Heart right ventricle (tissue), 16 donors: ENCODE data around the gene STARD3NL. TPM values are rescaled to one million over a fixed set of nuclear protein-coding genes. Genes with fewer than 3 reads are reported as not detected.
"Not testable (repeated sequence)": the region's sequence is repeated elsewhere in the genome, so short reads cannot be mapped to it uniquely, and the experiment has no call there.

Experiments used
- ATAC-seq, 8 donors: fragments of 200-7000 bp; cut with Tn5 transposase; one replicate each; pipeline ENCODE4 v1.9.1; 2020; ENCODE audit warnings: mild to moderate bottlenecking in 8 of 8, moderate library complexity in 8 of 8, moderate number of reproducible peaks in 1 of 8
- DNase-seq, 2 donors: peaks; one replicate each; pipeline ENCODE4 v3.0.0-alpha.2; 2020
- H3K27ac ChIP-seq, 10 donors: fragments of 200-600 bp; sonication (generic) in 2 of 10; one replicate each; pipeline versions ENCODE4 v1.5.0 to v1.8.0; 2020 to 2022; ENCODE audit warnings: mild to moderate bottlenecking in 3 of 10
- H3K27me3 ChIP-seq, 7 donors: fragments of 200-600 bp; one replicate each; pipeline ENCODE4 v1.8.0; 2021 to 2022; ENCODE audit warnings: mild to moderate bottlenecking in 2 of 7
- H3K36me3 ChIP-seq, 9 donors: fragments of 200-600 bp; sonication (generic) in 1 of 9; one replicate each; pipeline versions ENCODE4 v1.5.0 to v1.8.0; 2020 to 2022; ENCODE audit warnings: mild to moderate bottlenecking in 2 of 9
- H3K4me1 ChIP-seq, 9 donors: fragments of 200-600 bp; sonication (generic) in 1 of 9; one replicate each; pipeline versions ENCODE4 v1.5.0 to v1.8.0; 2020 to 2022; ENCODE audit warnings: mild to moderate bottlenecking in 4 of 9
- H3K4me3 ChIP-seq, 10 donors: fragments of 200-600 bp; sonication (generic) in 2 of 10; one replicate each; pipeline versions ENCODE4 v1.5.0 to v1.8.0; 2020 to 2022; ENCODE audit warnings: mild to moderate bottlenecking in 7 of 10, moderate library complexity in 2 of 10
- H3K9me3 ChIP-seq, 11 donors: fragments of 200-600 bp in 10 of 11; sonication (generic) in 2 of 11; one replicate each; pipeline versions ENCODE4 v1.5.0 to v1.8.0; 2013 to 2022; ENCODE audit warnings: mild to moderate bottlenecking in 2 of 11, control low read depth in 1 of 11, moderate library complexity in 1 of 11
- CTCF ChIP-seq, 9 donors: fragments of 200-600 bp; sonication (generic) in 2 of 9; IDR thresholded peaks; one replicate each; pipeline versions ENCODE4 v1.5.0 to v1.8.0; 2021 to 2022; ENCODE audit warnings: antibody characterized with exemption in 9 of 9, mild to moderate bottlenecking in 5 of 9, moderate library complexity in 1 of 9
- WGBS, 2 donors: extraction: QIAGEN DNeasy Blood & Tissue Kit; methylation state at CpG; one replicate each; pipeline ENCODE4 v1.1.7; 2013; ENCODE audit warnings: inconsistent platforms in 1 of 2; 5-methylcytosine and 5-hydroxymethylcytosine counted together
- intact Hi-C, 10 donors: fragments of 100-400 bp; cut with DNase I; formaldehyde crosslinking; loops; one replicate each; pipeline versions ENCODE4 v1.11.1 to v1.14.2; 2022
- polyA plus RNA-seq, 2 donors: library from polyadenylated mRNA; stranded (reverse); fragments of 200-250 nt; gene quantifications; one replicate each; pipeline ENCODE4 v1.2.3, GENCODE V29; 2013
- total RNA-seq, 10 donors: library from RNA; stranded (reverse); fragmentation: NEBNext Ultra II Directional in 3 of 10; extraction: Animal tissue kit (Norgen Biotek cat#: 25700) in 3 of 10; gene quantifications; one replicate each; pipeline versions ENCODE4 v1.2.1 to v1.2.4, GENCODE V29; 2021 to 2023
- donor health status: Arrhythmogenic right ventricular cardiomyopathy.
- donor health status: ischemic (EF 13 %, LVEDD 7.1; RV severe dilation, severe dysfunction).
- donor health status: healthy with polysubstance abuse.
- donor health status: DM: no; HTN: yes; CAD: no.
- donor health status: DM: no; HTN: no; CAD: no.
- donor health status: ischemic (EF 25% LVEDD 6.9; RV normal size, moderate dysfunction).
- donor health status: ischemic (EF 25% LVEDD 5.7; RV mildly dilated, moderate dysfunction).
- donor health status: healthy.
- donor health status: DM: yes; HTN: yes; CAD: no.
- donor health status: Ischemic cardiomyopathy.
- donor health status: ischemic (EF 35%, LVEDD 5.7; RV mildly dilated, moderate dysfunction).
- donor health status: nonischemic (EF 11% LVEDD 7.7; RV severe dilation, severe dysfunction).
- donor health status: DM: yes; HTN: yes; CAD: no.
- donor health status: PGD.
- donor health status: ischemic (EF 29% LVEDD 5.4; RV normal size, mild dysfunction).
- donor health status: nonischemic (EF 23%, LVEDD 6.1; RV moderate dilation, normal function).

STARD3NL gene
- total and polyA plus RNA-seq, 12 donors = 11.9 to 29.3 (median 24.1) TPM

GRCh38 chr7:38248069-38248567 is 70.1 kb downstream of the STARD3NL start:
- intact Hi-C loops = no loop called here
- 83 to 92% methylated on average over 5 of the region's 5 CpGs for WGBS, 2 donors
- H3K4me3 ChIP-seq = no peak overlapping the region
- no peaks in the 10 kb centered on the region for H3K4me1 ChIP-seq
- no peaks in the 10 kb centered on the region for H3K36me3 ChIP-seq
- DNase-seq (no peak), ATAC-seq (no peak)
- H3K27me3 ChIP-seq = no peaks in the 10 kb centered on the region
- no peaks in the 10 kb centered on the region for H3K9me3 ChIP-seq
- no peak for TF ChIP-seq CTCF (IDR thresholded peaks at IDR 0.05)
- H3K27ac ChIP-seq = peak overlapping the region in 1 of 10 donors; percentile 3

- intact Hi-C loops, H3K4me1 ChIP-seq, H3K27ac ChIP-seq, H3K27me3 ChIP-seq, H3K36me3 ChIP-seq, ATAC-seq, H3K4me3 ChIP-seq, DNase-seq, H3K9me3 ChIP-seq: not testable (repeated sequence)
- 76 to 86% methylated on average over 3 of the region's 3 CpGs for WGBS, 2 donors
These were observed 71.8 kb downstream of the STARD3NL start for GRCh38 chr7:38249849-38250248.

- ATAC-seq = no peak
- WGBS, 2 donors = 82 to 84% methylated on average over 2 of the region's 2 CpGs
- no peak for TF ChIP-seq CTCF (IDR thresholded peaks at IDR 0.05)
These were observed 79.3 kb downstream of the STARD3NL start for GRCh38 chr7:38257350-38257677.

GRCh38 chr7:38259157-38259556 is 81.1 kb downstream of the STARD3NL start:
- WGBS, 2 donors = 87 to 90% methylated on average over 8 of the region's 8 CpGs
- H3K4me1 ChIP-seq, DNase-seq, H3K27me3 ChIP-seq, H3K36me3 ChIP-seq, H3K9me3 ChIP-seq, ATAC-seq, intact Hi-C loops, H3K4me3 ChIP-seq, H3K27ac ChIP-seq: not testable (repeated sequence)

More at GRCh38 chr7:38257350-38257677, 79.3 kb downstream of the STARD3NL start:
- H3K4me1 ChIP-seq = peaks cover 0 to 4% (median 0%) of the 10 kb centered on the region in 9 donors
- no peak for DNase-seq
- intact Hi-C loops = no loop called here
- no peaks in the 10 kb centered on the region for H3K9me3 ChIP-seq
- no peak overlapping the region for H3K27ac ChIP-seq
- H3K27me3 ChIP-seq = no peaks in the 10 kb centered on the region
- no peaks in the 10 kb centered on the region for H3K36me3 ChIP-seq
- H3K4me3 ChIP-seq = no peak overlapping the region

GRCh38 chr7:38261601-38262000 is 83.6 kb downstream of the STARD3NL start:
- H3K9me3 ChIP-seq, H3K4me3 ChIP-seq, intact Hi-C loops, ATAC-seq, H3K4me1 ChIP-seq, DNase-seq, H3K27ac ChIP-seq, H3K36me3 ChIP-seq, H3K27me3 ChIP-seq: not testable (repeated sequence)
- 90 to 94% methylated on average over 12 of the region's 12 CpGs for WGBS, 2 donors

GRCh38 chr7:38262026-38262425 is 84.0 kb downstream of the STARD3NL start:
- H3K27me3 ChIP-seq, H3K4me1 ChIP-seq, H3K27ac ChIP-seq, DNase-seq, H3K9me3 ChIP-seq, ATAC-seq, intact Hi-C loops, H3K4me3 ChIP-seq, H3K36me3 ChIP-seq: not testable (repeated sequence)
- 70% methylated on average over 2 of the region's 2 CpGs for WGBS, 2 donors
